Measurements from ENCODE around the gene CHCHD6. TPM values are rescaled to one million over a fixed set of nuclear protein-coding genes. Genes with fewer than 3 reads are reported as not detected.

CHCHD6 gene
- total RNA-seq, 1 donor, result 9.1 TPM

DNA sequence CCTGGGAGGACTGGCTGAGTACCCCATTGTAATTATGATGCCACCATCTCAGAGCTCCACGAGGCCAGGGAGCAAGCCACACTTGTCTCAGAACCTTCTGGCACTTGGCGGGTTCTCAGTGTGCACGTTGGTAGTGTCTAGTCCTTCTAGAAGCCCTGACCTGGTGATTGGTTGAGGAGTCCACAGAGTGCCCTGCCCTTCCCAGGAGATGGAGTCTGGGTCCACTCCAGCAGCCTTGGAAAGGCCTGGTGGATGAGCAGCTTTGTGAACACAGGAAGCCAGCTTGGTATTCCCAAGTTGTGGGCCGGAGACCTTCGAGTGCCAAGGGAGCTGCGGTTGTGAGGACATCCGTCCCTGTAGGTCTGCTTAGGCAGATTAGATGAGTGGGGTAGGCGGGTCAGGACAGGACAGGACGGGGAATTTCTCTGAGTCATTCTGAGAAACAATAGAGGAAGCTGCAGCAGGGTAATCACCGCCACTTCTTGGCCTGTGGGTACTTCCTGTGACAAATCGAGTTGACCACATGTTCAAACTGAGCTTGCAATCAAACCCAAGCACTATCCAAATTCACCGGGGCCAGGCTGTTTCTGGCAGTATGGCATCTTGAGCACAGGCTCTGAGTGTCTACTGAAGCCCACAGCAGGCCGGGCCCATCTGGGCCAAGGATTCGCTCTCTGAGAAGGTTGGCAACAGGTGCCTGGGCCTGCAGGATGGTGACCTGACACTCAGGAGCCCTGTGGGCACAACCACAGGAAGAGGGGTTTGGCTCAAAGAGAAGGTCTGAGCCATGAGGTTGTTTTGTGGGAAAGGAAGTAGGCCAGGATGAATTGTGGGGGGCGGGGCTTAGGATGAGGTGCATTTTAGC lies 207.4 kb downstream of the CHCHD6 start:
- TF ChIP-seq, protein P1, sequence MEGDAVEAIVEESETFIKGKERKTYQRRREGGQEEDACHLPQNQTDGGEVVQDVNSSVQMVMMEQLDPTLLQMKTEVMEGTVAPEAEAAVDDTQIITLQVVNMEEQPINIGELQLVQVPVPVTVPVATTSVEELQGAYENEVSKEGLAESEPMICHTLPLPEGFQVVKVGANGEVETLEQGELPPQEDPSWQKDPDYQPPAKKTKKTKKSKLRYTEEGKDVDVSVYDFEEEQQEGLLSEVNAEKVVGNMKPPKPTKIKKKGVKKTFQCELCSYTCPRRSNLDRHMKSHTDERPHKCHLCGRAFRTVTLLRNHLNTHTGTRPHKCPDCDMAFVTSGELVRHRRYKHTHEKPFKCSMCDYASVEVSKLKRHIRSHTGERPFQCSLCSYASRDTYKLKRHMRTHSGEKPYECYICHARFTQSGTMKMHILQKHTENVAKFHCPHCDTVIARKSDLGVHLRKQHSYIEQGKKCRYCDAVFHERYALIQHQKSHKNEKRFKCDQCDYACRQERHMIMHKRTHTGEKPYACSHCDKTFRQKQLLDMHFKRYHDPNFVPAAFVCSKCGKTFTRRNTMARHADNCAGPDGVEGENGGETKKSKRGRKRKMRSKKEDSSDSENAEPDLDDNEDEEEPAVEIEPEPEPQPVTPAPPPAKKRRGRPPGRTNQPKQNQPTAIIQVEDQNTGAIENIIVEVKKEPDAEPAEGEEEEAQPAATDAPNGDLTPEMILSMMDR (IDR thresholded peaks at IDR 0.05; ENCODE audit: insufficient read depth, low read depth, low read length), result no peak
- no peak overlapping the region for H3K4me3 ChIP-seq (ENCODE audit: low read depth, low read length)
- DNase-seq (ENCODE audit: low read depth), result peak; percentile 53

DNA sequence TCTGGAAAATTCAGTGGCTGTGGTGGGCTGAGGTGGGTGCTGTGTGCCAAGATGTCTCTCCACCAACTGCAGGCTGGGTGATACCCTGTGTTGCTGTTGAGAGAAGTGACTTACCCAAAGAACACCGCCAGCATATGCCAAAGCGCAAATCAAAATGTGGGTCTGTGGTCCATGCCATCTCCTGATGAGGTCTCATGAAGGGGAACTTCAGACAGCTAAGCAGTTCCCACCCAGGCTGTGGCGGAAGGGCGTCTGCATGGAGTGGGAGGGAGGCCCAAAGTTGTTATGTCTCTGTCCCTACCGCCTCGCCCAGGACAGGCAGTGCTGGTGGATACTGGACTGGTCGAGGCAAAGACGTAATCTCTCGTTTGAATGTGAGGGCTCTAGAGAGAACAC lies 208.0 kb downstream of the CHCHD6 start:
- TF ChIP-seq, protein P1 (IDR thresholded peaks at IDR 0.05; ENCODE audit: insufficient read depth, low read depth, low read length), result no peak
- no peak for DNase-seq (ENCODE audit: low read depth)
- no peak overlapping the region for H3K4me3 ChIP-seq (ENCODE audit: low read depth, low read length)

DNA sequence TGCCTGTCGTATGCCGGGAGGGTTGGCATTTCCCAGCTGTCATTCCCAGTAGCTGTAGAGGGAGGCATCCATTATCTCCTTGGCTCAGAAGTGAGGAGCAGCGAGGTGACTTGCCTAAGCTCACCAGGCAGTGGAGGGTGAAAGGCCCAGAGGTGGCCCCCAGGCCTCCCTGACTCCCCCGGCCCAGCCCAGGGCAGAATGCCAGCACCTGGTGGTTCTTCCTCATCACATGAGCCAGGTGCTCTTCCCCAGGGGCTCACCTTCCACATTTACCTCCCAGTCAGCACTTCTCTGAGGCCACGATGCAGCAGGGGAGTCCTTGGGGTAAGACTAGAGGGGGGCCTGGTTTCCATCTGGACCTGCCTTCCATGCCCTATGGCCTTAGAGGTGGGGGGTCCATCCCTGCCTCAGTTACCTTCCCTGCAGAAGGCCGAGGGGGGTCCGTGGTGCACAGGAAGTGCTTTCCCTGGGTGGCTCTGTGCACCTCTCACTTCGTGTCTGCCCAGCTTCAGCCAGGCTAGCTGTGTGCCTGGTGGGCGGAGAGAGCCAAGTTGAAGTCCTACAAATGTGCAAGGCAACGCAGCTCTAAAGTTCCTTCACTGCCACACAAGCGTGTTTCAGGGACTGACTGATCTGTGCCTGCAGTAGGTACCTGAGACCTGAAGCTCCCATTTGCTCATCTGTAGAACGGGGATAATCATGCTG lies 208.6 kb downstream of the CHCHD6 start:
- no peak overlapping the region for H3K4me3 ChIP-seq (ENCODE audit: low read depth, low read length)
- TF ChIP-seq, protein P1 (IDR thresholded peaks at IDR 0.05; ENCODE audit: insufficient read depth, low read depth, low read length), result no peak
- no peak for DNase-seq (ENCODE audit: low read depth)

DNA sequence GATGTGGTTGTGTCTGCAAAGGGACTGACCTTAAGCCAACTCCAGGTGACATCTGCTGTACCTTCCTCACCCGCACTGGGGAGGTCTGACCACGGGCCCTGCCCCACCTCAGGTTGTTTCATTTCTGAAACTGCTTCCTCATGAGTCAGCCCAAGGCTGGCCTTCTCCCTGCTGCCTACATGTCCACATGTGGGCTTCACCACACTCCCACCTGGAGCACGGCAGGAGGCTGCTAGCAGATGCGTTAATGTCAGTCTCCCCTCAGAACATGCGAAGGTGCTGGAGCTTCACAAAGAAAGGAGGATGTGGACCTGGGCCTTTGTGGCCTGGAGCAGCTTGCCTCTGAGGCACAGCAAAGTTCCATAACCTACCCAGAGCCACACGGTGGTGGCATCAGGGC lies 209.5 kb downstream of the CHCHD6 start:
- DNase-seq (ENCODE audit: low read depth), result no peak
- H3K4me3 ChIP-seq (ENCODE audit: low read depth, low read length), result no peak overlapping the region
- TF ChIP-seq, protein P1 (IDR thresholded peaks at IDR 0.05; ENCODE audit: insufficient read depth, low read depth, low read length), result no peak

DNA sequence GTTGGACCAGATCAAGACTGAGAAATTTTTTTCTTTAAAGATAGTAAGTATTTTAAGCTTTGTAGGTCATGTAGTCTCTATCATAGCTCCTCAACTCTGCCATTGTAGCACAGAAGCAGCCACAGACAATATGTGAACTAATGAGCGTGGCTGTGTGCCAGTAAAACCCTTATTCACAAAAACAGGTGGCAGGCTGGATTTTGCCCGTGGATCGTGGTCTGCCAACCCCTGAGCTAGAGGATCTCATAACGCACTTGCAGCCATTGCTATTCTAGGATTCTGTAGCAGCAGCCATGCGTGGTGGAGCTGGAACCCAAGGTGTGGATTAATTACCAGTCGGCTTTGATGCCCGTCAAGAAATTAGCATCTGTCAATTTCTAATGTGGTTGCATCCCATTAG lies 210.2 kb downstream of the CHCHD6 start:
- DNase-seq (ENCODE audit: low read depth), result no peak
- no peak overlapping the region for H3K4me3 ChIP-seq (ENCODE audit: low read depth, low read length)
- TF ChIP-seq, protein P1 (IDR thresholded peaks at IDR 0.05; ENCODE audit: insufficient read depth, low read depth, low read length), result no peak

DNA sequence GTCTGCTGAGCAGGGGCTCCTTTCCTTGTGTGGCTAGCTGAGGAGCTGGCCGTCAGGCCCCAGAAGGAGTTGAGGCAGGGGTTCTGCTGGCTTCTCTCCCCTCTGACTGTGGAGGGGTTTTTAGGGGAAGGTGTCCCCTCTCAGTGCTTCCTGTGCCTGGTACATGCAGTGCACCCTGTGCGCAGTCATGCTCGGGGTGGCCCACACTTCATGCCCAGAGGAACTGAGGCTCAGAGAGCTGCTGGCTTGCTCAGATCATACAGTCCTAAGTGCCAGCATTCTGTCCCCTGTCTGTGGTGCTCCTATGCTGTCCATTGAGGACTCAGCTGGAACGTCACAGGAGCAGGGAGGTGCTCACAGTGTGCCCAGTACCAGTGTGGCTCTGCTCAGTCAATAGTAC lies 211.0 kb downstream of the CHCHD6 start:
- H3K4me3 ChIP-seq (ENCODE audit: low read depth, low read length), result no peak overlapping the region
- DNase-seq (ENCODE audit: low read depth), result no peak
- TF ChIP-seq, protein P1 (IDR thresholded peaks at IDR 0.05; ENCODE audit: insufficient read depth, low read depth, low read length), result no peak

Data from fibroblast of villous mesenchyme (primary cell).